ENCODE data around the gene ITGB2. TPM values are rescaled to one million over a fixed set of nuclear protein-coding genes. Genes with fewer than 3 reads are reported as not detected.

Gene ITGB2
- total RNA-seq, 1 donor from 2014 or later = 0.62 TPM

DNA sequence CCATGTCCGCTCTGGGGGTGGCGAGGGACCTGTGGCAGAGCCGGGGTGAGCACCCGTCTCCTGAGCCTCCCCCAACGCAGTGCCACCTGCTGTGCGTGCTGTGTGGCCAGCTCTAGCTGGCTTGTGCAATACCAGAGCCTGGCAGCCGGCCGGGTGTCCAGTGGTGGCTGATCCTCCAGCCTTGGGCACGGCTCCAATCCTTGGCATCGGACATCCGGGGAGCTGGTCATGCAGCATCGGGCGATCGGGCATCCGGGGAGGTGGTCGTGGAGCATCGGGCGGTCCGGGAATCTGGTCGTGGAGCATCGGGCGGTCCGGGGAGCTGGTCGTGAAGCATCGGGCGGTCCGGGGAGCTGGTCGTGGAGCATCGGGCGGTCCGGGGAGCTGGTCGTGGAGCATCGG lies 27.2 kb upstream of the ITGB2 start:
- Mint-ChIP-seq H3K36me3 (ENCODE audit: unreplicated experiment) (peaks cover 13% of the 10 kb centered on the region), H3K27me3 (ENCODE audit: unreplicated experiment) (no peaks in the 10 kb centered on the region), H3K27ac (ENCODE audit: unreplicated experiment) (no peak overlapping the region), H3K9me3 (ENCODE audit: unreplicated experiment) (no peaks in the 10 kb centered on the region), H3K4me3 (ENCODE audit: unreplicated experiment) (no peak overlapping the region), H3K4me1 (ENCODE audit: unreplicated experiment) (peaks cover 26% of the 10 kb centered on the region)
- no peak for DNase-seq (ENCODE audit: extremely low spot score, unreplicated experiment)
- TF ChIP-seq, protein P1, sequence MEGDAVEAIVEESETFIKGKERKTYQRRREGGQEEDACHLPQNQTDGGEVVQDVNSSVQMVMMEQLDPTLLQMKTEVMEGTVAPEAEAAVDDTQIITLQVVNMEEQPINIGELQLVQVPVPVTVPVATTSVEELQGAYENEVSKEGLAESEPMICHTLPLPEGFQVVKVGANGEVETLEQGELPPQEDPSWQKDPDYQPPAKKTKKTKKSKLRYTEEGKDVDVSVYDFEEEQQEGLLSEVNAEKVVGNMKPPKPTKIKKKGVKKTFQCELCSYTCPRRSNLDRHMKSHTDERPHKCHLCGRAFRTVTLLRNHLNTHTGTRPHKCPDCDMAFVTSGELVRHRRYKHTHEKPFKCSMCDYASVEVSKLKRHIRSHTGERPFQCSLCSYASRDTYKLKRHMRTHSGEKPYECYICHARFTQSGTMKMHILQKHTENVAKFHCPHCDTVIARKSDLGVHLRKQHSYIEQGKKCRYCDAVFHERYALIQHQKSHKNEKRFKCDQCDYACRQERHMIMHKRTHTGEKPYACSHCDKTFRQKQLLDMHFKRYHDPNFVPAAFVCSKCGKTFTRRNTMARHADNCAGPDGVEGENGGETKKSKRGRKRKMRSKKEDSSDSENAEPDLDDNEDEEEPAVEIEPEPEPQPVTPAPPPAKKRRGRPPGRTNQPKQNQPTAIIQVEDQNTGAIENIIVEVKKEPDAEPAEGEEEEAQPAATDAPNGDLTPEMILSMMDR (IDR thresholded peaks at IDR 0.05) = no peak

DNA sequence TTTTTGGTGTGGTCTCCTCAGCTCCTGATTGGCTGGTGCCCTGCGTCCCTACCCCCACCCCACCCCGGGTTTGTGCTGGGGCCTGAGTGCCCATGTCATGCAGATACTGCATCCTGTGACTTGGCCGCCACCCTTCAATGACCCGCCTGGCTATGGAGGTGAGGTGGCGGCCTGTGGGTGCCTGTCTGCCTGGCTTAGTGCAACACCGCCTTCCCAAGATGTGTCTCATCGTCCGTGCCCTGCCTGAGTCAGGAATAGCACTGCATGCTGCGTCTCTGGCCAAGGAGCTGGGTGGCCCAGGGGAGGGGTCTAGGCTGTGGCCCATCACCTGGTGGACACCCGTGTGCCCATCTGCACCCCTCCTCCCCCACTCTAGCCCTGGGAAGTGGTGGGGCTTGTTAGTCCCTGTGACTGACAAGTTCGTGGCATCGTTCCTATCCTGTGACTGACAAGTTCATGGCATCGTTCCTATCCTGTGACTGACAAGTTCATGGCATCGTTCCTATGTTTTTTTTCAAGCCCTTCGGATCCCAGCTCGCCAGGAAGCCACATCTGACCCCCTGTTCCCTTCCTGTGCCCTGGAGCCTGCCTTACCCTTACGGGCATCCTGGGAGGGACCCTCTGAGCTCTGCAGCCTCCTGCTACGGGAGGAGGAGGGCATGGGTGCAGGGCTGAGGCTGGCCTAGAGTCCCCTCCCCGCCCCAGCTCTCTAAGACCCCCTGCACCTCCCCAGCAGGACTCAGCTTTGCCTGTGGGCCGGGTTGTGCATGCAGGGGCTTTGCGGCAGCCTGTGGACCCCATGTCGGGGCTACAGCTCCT lies 26.6 kb upstream of the ITGB2 start:
- Mint-ChIP-seq H3K27me3 (ENCODE audit: unreplicated experiment) (no peaks in the 10 kb centered on the region), H3K27ac (ENCODE audit: unreplicated experiment) (no peak overlapping the region), H3K4me1 (ENCODE audit: unreplicated experiment) (peaks cover 21% of the 10 kb centered on the region), H3K4me3 (ENCODE audit: unreplicated experiment) (no peak overlapping the region), H3K36me3 (ENCODE audit: unreplicated experiment) (peaks cover 13% of the 10 kb centered on the region), H3K9me3 (ENCODE audit: unreplicated experiment) (no peaks in the 10 kb centered on the region)
- TF ChIP-seq, protein P1 (IDR thresholded peaks at IDR 0.05) = no peak
- DNase-seq (ENCODE audit: extremely low spot score, unreplicated experiment) = no peak

DNA sequence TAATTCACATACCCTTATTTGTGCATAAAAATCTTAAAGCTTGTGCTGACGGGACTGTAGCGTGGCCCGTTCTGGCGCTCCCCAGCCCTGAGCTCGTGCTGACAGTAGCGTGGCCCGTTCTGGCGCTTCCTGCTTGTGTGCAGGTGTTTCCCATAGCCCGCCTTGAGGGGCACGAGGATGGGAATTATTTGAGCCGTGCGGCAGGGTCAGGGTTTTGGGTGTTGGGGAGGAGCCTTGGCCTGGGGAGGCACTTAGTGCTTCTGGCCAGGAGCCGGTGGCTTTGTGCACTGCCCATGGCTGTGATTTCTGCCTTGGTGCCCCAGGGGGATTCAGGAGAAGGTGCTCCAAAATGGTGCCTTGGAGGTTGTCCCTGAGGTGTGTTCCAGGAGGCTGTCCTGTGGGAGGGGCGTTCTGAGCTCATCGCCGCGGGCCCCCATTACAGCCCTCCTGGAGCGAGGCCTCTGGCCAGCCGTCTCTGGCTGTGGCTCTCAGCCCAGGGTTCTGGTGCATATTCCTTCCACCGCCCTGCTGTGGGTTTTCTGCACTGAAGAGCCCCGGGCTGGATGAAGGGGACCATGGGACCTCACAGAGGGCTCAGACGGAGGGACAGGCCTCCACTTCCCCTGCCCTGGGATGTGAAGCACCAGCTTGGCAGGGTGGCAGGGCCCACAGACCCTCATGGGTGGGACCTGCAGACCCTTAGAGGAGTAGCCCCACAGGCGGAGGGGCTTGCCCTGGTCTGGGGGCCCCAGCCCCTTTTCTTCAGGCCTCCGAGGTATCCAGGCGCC lies 25.7 kb upstream of the ITGB2 start:
- Mint-ChIP-seq H3K4me3 (ENCODE audit: unreplicated experiment) (no peak overlapping the region), H3K27me3 (ENCODE audit: unreplicated experiment) (no peaks in the 10 kb centered on the region), H3K9me3 (ENCODE audit: unreplicated experiment) (no peaks in the 10 kb centered on the region), H3K27ac (ENCODE audit: unreplicated experiment) (no peak overlapping the region), H3K36me3 (ENCODE audit: unreplicated experiment) (peaks cover 13% of the 10 kb centered on the region), H3K4me1 (ENCODE audit: unreplicated experiment) (peaks cover 28% of the 10 kb centered on the region)
- DNase-seq (ENCODE audit: extremely low spot score, unreplicated experiment) = no peak
- TF ChIP-seq, protein P1 (IDR thresholded peaks at IDR 0.05) = no peak

DNA sequence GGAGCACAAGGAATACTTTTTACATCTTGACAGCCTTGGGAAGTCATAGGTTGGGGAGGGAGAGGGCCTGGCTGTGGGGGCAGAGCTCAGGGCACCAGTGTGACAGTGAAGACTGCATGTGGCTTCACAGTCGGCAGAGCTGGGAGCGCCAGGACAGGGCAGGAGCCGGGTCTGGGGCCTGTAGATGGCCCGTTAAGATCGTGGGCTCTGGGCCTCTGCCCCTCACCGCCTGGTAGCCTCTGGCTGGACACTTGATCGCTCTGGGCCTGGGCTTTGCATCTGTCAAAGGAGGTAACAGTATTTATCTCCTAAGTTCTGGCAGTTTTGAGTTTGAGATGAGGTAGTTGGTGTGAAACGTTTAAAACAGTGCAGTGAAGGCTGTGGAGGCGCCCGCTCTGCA lies 23.9 kb upstream of the ITGB2 start:
- DNase-seq (ENCODE audit: extremely low spot score, unreplicated experiment) = no peak
- H3K9me3 Mint-ChIP-seq (ENCODE audit: unreplicated experiment) = no peaks in the 10 kb centered on the region
- TF ChIP-seq, protein P1 (IDR thresholded peaks at IDR 0.05) = no peak
- peaks cover 30% of the 10 kb centered on the region for H3K4me1 Mint-ChIP-seq (ENCODE audit: unreplicated experiment)
- H3K27me3 Mint-ChIP-seq (ENCODE audit: unreplicated experiment) = no peaks in the 10 kb centered on the region
- peaks cover 13% of the 10 kb centered on the region for H3K36me3 Mint-ChIP-seq (ENCODE audit: unreplicated experiment)
- no peak overlapping the region for H3K27ac Mint-ChIP-seq (ENCODE audit: unreplicated experiment)
- no peak overlapping the region for H3K4me3 Mint-ChIP-seq (ENCODE audit: unreplicated experiment)

Data from osteocyte (in vitro differentiated cells).